Measurements from ENCODE around the gene MARF1. TPM values are rescaled to one million over a fixed set of nuclear protein-coding genes. Genes with fewer than 3 reads are reported as not detected.
"Not testable (repeated sequence)": the region's sequence is repeated elsewhere in the genome, so short reads cannot be mapped to it uniquely, and the experiment has no call there.

The MARF1 gene
- polyA plus RNA-seq, 1 donor = 41.6 TPM

- Histone ChIP-seq H3K27ac (ENCODE audit: low read length) (no peak overlapping the region), H3K36me3 (ENCODE audit: control insufficient read depth, insufficient read depth, low read length) (peaks cover 4% of the 10 kb centered on the region), H3K4me3 (ENCODE audit: low read length) (no peak overlapping the region), H3K9me3 (ENCODE audit: control insufficient read depth, low read depth, low read length) (peaks cover 6% of the 10 kb centered on the region), H3K27me3 (ENCODE audit: control insufficient read depth, insufficient read depth, low read length) (no peaks in the 10 kb centered on the region), H3K4me1 (ENCODE audit: control insufficient read depth, insufficient read depth, low read length) (no peaks in the 10 kb centered on the region)
- DNase-seq = no peak
- 100% methylated on average over 2 of the region's 4 CpGs for WGBS (ENCODE audit: insufficient coverage, low lambda C conversion rate)
Observed at GRCh38 chr16:15583526-15583925, 59.4 kb downstream of the MARF1 start.

- no CpG with 5 or more reads among the region's 10 CpGs for WGBS (ENCODE audit: insufficient coverage, low lambda C conversion rate)
- H3K27me3 ChIP-seq (ENCODE audit: control insufficient read depth, insufficient read depth, low read length) = no peaks in the 10 kb centered on the region
- H3K27ac ChIP-seq (ENCODE audit: low read length) = no peak overlapping the region
- H3K4me1 ChIP-seq (ENCODE audit: control insufficient read depth, insufficient read depth, low read length) = no peaks in the 10 kb centered on the region
- no peaks in the 10 kb centered on the region for H3K9me3 ChIP-seq (ENCODE audit: control insufficient read depth, low read depth, low read length)
- no peaks in the 10 kb centered on the region for H3K36me3 ChIP-seq (ENCODE audit: control insufficient read depth, insufficient read depth, low read length)
- H3K4me3 ChIP-seq (ENCODE audit: low read length) = no peak overlapping the region
- DNase-seq = no peak
Observed at GRCh38 chr16:15581127-15581815, 61.7 kb downstream of the MARF1 start.

- no CpG with 5 or more reads among the region's 4 CpGs for WGBS (ENCODE audit: insufficient coverage, low lambda C conversion rate)
- Histone ChIP-seq H3K9me3 (ENCODE audit: control insufficient read depth, low read depth, low read length) (no peaks in the 10 kb centered on the region), H3K4me3 (ENCODE audit: low read length) (no peak overlapping the region), H3K27me3 (ENCODE audit: control insufficient read depth, insufficient read depth, low read length) (no peaks in the 10 kb centered on the region), H3K4me1 (ENCODE audit: control insufficient read depth, insufficient read depth, low read length) (no peaks in the 10 kb centered on the region), H3K36me3 (ENCODE audit: control insufficient read depth, insufficient read depth, low read length) (no peaks in the 10 kb centered on the region), H3K27ac (ENCODE audit: low read length) (no peak overlapping the region)
- DNase-seq = no peak
Observed at GRCh38 chr16:15578824-15579223, 64.1 kb downstream of the MARF1 start.

DNA sequence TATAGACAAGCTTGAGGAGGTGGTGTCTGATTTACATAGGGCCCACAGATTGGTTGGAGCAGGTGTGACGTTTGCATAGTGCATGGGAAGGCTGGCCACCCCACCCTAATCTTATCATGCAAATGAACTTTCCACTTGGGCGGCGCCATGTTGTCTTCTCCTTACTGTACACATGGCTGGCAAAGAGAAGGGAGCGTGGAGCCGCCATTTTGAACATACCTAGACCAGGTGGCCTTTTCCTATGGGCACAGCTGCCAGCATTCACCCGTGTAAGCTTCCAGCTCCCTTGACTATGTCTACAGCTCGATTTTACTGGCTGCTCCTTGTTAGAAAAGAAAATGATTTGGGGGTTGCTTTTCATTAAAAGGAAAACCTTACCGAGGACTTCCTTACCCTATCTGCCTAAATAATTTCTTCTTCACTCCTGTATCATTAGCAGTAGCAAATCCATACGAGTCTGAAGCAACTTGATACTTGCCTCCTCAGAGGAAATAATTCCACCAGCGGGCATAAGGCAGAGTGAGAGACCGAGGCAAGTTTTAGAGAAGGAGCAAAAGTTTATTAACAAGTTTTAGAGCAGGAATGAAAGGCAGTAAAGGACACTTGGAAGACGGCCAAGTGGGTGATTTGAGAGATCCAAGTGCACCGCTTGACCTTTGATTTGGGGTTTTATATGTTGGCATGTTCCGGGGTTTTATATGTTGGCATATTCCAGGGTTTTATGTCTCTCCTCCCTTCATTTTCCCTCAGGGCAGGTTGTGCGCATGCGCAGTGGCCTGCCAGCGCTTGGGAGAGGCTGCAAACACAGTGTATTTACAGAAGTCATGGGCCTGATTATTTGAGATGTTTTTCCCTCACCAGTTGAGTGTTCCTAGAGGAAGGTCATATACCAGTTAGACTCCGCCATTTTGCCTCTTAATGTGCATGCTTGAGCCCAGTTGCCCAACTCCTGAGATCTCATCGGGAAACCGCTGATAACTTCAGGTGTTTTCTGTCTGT lies 65.7 kb downstream of the MARF1 start:
- H3K4me1 ChIP-seq (ENCODE audit: control insufficient read depth, insufficient read depth, low read length) = no peaks in the 10 kb centered on the region

GRCh38 chr16:15575293-15576049 lies 67.5 kb downstream of the MARF1 start:
- no peaks in the 10 kb centered on the region for H3K36me3 ChIP-seq (ENCODE audit: control insufficient read depth, insufficient read depth, low read length)
- peaks cover 4% of the 10 kb centered on the region for H3K4me1 ChIP-seq (ENCODE audit: control insufficient read depth, insufficient read depth, low read length)
- H3K27me3 ChIP-seq (ENCODE audit: control insufficient read depth, insufficient read depth, low read length) = no peaks in the 10 kb centered on the region
- no peak overlapping the region for H3K27ac ChIP-seq (ENCODE audit: low read length)
- H3K9me3 ChIP-seq (ENCODE audit: control insufficient read depth, low read depth, low read length) = no peaks in the 10 kb centered on the region
- no CpG with 5 or more reads among the region's 4 CpGs for WGBS (ENCODE audit: insufficient coverage, low lambda C conversion rate)
- no peak for DNase-seq
- no peak overlapping the region for H3K4me3 ChIP-seq (ENCODE audit: low read length)

More for the DNA sequence above, 65.7 kb downstream of the MARF1 start:
- no peaks in the 10 kb centered on the region for H3K27me3 ChIP-seq (ENCODE audit: control insufficient read depth, insufficient read depth, low read length)
- no peak overlapping the region for H3K4me3 ChIP-seq (ENCODE audit: low read length)
- no peak for DNase-seq
- no peaks in the 10 kb centered on the region for H3K36me3 ChIP-seq (ENCODE audit: control insufficient read depth, insufficient read depth, low read length)
- no peaks in the 10 kb centered on the region for H3K9me3 ChIP-seq (ENCODE audit: control insufficient read depth, low read depth, low read length)
- H3K27ac ChIP-seq (ENCODE audit: low read length) = no peak overlapping the region
- 90% methylated on average over 2 of the region's 20 CpGs for WGBS (ENCODE audit: insufficient coverage, low lambda C conversion rate)

DNA sequence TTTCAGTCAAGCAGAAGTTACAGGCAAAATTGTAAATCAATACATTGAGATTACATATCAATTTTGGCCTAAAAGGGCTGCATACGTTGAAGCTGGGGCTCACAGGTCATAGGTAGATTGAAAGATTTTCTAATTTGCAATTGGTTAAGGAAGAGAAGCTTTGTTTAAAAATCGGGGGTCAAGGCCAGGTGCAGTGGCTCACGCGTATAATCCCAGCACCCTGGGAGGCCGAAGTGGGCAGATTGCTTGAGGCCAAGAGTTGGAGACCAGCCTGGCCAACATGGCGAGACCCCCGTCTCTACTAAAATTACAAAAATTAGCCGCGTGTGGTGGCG lies 68.4 kb downstream of the MARF1 start:
- peaks cover 4% of the 10 kb centered on the region for H3K4me1 ChIP-seq (ENCODE audit: control insufficient read depth, insufficient read depth, low read length)
- H3K36me3 ChIP-seq (ENCODE audit: control insufficient read depth, insufficient read depth, low read length) = no peaks in the 10 kb centered on the region
- no peak overlapping the region for H3K27ac ChIP-seq (ENCODE audit: low read length)
- DNase-seq = no peak
- H3K27me3 ChIP-seq (ENCODE audit: control insufficient read depth, insufficient read depth, low read length) = no peaks in the 10 kb centered on the region
- H3K9me3 ChIP-seq (ENCODE audit: control insufficient read depth, low read depth, low read length) = no peaks in the 10 kb centered on the region
- 80% methylated on average over 1 of the region's 10 CpGs for WGBS (ENCODE audit: insufficient coverage, low lambda C conversion rate)
- H3K4me3 ChIP-seq (ENCODE audit: low read length) = no peak overlapping the region

DNA sequence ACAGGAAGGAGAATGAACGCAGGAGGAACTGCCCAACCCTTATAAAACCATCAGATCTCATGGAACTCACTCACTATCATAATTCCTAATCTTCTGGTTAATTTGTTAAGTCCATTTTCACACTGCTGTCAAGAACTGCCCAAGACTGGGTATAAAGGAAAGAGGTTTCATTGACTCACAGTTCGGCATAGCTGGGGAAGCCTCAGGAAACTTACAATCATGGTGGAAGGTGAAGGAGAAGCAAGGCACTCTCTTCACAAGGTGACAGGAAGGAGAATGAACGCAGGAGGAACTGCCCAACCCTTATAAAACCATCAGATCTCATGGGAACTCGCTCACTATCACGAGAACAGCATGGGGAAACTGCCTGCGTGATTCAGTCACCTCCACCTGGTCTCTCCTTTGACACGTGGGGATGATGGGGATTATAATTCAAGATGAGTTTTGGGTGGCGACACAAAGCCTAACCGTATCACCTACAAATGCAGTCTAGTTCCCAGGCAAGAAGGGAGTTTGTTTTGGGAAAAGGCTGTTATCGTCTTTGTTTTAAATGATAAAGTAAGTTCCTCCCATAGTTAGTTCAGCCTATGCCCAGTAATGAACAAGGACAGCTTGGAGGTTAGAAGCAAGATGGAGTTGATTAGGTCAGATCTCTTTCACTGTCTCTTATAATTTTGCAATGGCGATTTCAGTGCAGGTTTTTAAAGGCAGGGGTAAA lies 68.9 kb downstream of the MARF1 start:
- 100% methylated on average over 1 of the region's 11 CpGs for WGBS (ENCODE audit: insufficient coverage, low lambda C conversion rate)
- not testable (repeated sequence) for DNase-seq; H3K27me3 ChIP-seq (ENCODE audit: control insufficient read depth, insufficient read depth, low read length); H3K27ac ChIP-seq (ENCODE audit: low read length); H3K9me3 ChIP-seq (ENCODE audit: control insufficient read depth, low read depth, low read length); H3K4me3 ChIP-seq (ENCODE audit: low read length); H3K36me3 ChIP-seq (ENCODE audit: control insufficient read depth, insufficient read depth, low read length); H3K4me1 ChIP-seq (ENCODE audit: control insufficient read depth, insufficient read depth, low read length)

DNA sequence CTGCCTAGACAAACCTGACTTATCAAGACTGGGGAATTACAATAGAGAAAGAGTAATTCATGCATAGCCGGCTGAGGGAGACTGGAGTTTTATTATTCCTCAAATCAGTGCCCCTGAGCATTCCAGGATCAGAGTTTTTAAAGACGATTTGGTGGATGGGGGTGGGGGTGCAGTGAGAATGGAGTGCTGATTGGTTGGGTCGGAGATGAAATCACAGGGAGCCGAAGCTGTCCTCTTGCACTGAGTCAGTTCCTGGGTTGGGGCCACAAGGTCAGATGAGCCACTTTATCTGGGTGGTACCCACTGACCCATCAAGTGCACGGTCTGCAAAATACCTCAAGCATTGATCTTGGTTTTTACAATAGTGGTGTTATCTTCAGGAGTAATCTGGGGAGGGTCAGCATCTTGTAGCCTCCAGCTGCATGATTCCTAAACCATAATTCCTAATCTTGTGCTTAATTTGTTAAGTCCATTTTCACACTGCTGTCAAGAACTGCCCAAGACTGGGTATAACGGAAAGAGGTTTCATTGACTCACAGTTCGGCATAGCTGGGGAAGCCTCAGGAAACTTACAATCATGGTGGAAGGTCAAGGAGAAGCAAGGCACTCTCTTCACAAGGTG lies 69.6 kb downstream of the MARF1 start:
- DNase-seq = no peak
- no peak overlapping the region for H3K27ac ChIP-seq (ENCODE audit: low read length)
- peaks cover 4% of the 10 kb centered on the region for H3K4me1 ChIP-seq (ENCODE audit: control insufficient read depth, insufficient read depth, low read length)
- WGBS (ENCODE audit: insufficient coverage, low lambda C conversion rate) = 80% methylated on average over 1 of the region's 7 CpGs
- no peak overlapping the region for H3K4me3 ChIP-seq (ENCODE audit: low read length)
- H3K9me3 ChIP-seq (ENCODE audit: control insufficient read depth, low read depth, low read length) = no peaks in the 10 kb centered on the region
- no peaks in the 10 kb centered on the region for H3K27me3 ChIP-seq (ENCODE audit: control insufficient read depth, insufficient read depth, low read length)
- H3K36me3 ChIP-seq (ENCODE audit: control insufficient read depth, insufficient read depth, low read length) = no peaks in the 10 kb centered on the region

DNA sequence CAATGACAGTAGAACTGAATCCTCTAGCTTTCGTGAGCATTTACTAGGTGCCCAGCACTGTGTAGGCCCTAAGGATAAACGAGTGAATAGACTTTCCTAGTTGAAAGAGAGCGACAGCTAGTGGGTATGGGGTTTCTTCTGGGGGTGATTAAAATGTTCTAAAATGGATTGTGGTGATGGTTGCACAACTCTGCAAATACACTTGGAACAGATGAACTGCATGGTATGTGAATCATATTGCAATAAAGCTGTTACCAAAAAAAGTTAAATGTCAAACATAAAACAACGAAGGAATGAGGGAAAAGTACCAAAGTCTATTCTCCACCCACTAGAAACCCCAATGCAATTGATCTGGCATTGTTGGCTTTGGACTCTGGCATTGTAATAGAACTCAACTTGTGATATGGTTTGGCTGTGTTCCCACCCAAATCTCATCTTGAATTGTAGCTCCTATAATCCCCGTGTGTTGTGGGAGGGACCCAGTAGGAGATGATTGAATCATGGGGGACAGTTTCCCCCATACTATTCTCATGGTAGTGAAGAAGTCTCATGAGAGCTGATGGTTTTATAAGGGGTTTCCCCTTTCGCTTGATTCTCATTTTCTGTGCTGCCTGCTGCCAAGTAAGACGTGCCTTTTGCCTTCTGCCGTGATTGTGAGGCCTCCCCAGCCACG lies 70.5 kb downstream of the MARF1 start:
- Histone ChIP-seq H3K4me1 (ENCODE audit: control insufficient read depth, insufficient read depth, low read length) (peaks cover 4% of the 10 kb centered on the region), H3K27me3 (ENCODE audit: control insufficient read depth, insufficient read depth, low read length) (no peaks in the 10 kb centered on the region), H3K27ac (ENCODE audit: low read length) (no peak overlapping the region), H3K36me3 (ENCODE audit: control insufficient read depth, insufficient read depth, low read length) (no peaks in the 10 kb centered on the region), H3K9me3 (ENCODE audit: control insufficient read depth, low read depth, low read length) (no peaks in the 10 kb centered on the region), H3K4me3 (ENCODE audit: low read length) (no peak overlapping the region)
- 60% methylated on average over 1 of the region's 9 CpGs for WGBS (ENCODE audit: insufficient coverage, low lambda C conversion rate)
- DNase-seq = peak in 1 of 2 donors; percentile 18

All from large intestine (tissue), 3 donors.